ENCODE measurements around the gene PPP1R14D.

PPP1R14D gene

DNA sequence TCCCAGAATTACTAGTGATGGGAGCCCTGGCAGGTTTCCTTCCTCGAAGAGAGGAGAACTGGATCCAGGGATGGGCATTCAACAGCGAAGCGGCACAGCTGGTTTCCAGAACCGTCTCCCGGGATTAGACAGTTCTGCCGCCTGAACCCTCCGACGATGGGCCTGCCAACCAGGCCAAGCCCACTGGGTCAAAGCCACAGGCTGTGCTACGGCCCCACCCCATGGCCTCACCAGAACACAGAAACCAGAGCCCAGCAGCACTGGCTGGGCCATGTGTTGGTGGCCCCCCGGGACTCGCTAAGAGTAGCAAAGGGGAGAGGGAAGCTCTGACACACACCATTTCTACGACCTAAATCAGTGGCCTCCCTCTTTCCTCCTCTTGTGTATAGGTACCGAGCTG lies 56.5 kb downstream of the PPP1R14D start:
- no peaks in the 10 kb centered on the region for H3K36me3 ChIP-seq (ENCODE audit: low read length)
- no peak overlapping the region for H3K9ac ChIP-seq (ENCODE audit: low read length)
- peaks cover 26% of the 10 kb centered on the region for H3F3A ChIP-seq (ENCODE audit: insufficient read depth)
- no peaks in the 10 kb centered on the region for H3K27me3 ChIP-seq (ENCODE audit: low read length)
- H3K4me2 ChIP-seq (ENCODE audit: low read depth, low read length, poor library complexity, severe bottlenecking): no peak overlapping the region
- H3K9me3 ChIP-seq (ENCODE audit: insufficient read depth, low read length): no peaks in the 10 kb centered on the region
- H2AFZ ChIP-seq (ENCODE audit: low read depth, low read length, severe bottlenecking): no peak overlapping the region
- H3K79me2 ChIP-seq (ENCODE audit: insufficient read depth, low read length): no peaks in the 10 kb centered on the region
- no peaks in the 10 kb centered on the region for H4K20me1 ChIP-seq (ENCODE audit: low read depth, low read length)
- no peaks in the 10 kb centered on the region for H3K9me2 ChIP-seq (replicated peaks; ENCODE audit: insufficient read depth, low read length)
- TF ChIP-seq EZH2phosphoT487 (conservative IDR thresholded peaks at IDR 0.05; ENCODE audit: low read length): no peak
- TF ChIP-seq, protein P1, sequence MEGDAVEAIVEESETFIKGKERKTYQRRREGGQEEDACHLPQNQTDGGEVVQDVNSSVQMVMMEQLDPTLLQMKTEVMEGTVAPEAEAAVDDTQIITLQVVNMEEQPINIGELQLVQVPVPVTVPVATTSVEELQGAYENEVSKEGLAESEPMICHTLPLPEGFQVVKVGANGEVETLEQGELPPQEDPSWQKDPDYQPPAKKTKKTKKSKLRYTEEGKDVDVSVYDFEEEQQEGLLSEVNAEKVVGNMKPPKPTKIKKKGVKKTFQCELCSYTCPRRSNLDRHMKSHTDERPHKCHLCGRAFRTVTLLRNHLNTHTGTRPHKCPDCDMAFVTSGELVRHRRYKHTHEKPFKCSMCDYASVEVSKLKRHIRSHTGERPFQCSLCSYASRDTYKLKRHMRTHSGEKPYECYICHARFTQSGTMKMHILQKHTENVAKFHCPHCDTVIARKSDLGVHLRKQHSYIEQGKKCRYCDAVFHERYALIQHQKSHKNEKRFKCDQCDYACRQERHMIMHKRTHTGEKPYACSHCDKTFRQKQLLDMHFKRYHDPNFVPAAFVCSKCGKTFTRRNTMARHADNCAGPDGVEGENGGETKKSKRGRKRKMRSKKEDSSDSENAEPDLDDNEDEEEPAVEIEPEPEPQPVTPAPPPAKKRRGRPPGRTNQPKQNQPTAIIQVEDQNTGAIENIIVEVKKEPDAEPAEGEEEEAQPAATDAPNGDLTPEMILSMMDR (IDR thresholded peaks at IDR 0.05; ENCODE audit: insufficient read depth, low read length, poor library complexity, severe bottlenecking): no peak
- peak overlapping the region; percentile 24; the same call in 1 of the 2 replicates for H3K27ac ChIP-seq (ENCODE audit: low read depth, low read length)
- H3K4me3 ChIP-seq (ENCODE audit: insufficient read depth, low read length, poor library complexity, severe bottlenecking): no peak overlapping the region

- no peak overlapping the region for H3K4me2 ChIP-seq (ENCODE audit: low read depth, low read length, poor library complexity, severe bottlenecking)
- H3K27me3 ChIP-seq (ENCODE audit: low read length): no peaks in the 10 kb centered on the region
- no peak for TF ChIP-seq EZH2phosphoT487 (conservative IDR thresholded peaks at IDR 0.05; ENCODE audit: low read length)
- TF ChIP-seq, protein P1 (IDR thresholded peaks at IDR 0.05; ENCODE audit: insufficient read depth, low read length, poor library complexity, severe bottlenecking): no peak
- H3K9ac ChIP-seq (ENCODE audit: low read length): peak overlapping the region; percentile 59; the same call in 1 of the 2 replicates
- peaks cover 29% of the 10 kb centered on the region for H3F3A ChIP-seq (ENCODE audit: insufficient read depth)
- no peaks in the 10 kb centered on the region for H3K9me2 ChIP-seq (replicated peaks; ENCODE audit: insufficient read depth, low read length)
- no peaks in the 10 kb centered on the region for H3K79me2 ChIP-seq (ENCODE audit: insufficient read depth, low read length)
- H3K36me3 ChIP-seq (ENCODE audit: low read length): no peaks in the 10 kb centered on the region
- no peaks in the 10 kb centered on the region for H4K20me1 ChIP-seq (ENCODE audit: low read depth, low read length)
- no peak overlapping the region for H3K4me3 ChIP-seq (ENCODE audit: insufficient read depth, low read length, poor library complexity, severe bottlenecking)
- no peaks in the 10 kb centered on the region for H3K9me3 ChIP-seq (ENCODE audit: insufficient read depth, low read length)
- no peak overlapping the region for H2AFZ ChIP-seq (ENCODE audit: low read depth, low read length, severe bottlenecking)
- peak overlapping the region; percentile 97 for H3K27ac ChIP-seq (ENCODE audit: low read depth, low read length)
Measured at GRCh38 chr15:40771242-40771641, 57.3 kb downstream of the PPP1R14D start.

GRCh38 chr15:40770147-40770721 lies 58.3 kb downstream of the PPP1R14D start:
- Histone ChIP-seq H3F3A (ENCODE audit: insufficient read depth) (peaks cover 37% of the 10 kb centered on the region), H2AFZ (ENCODE audit: low read depth, low read length, severe bottlenecking) (no peak overlapping the region), H4K20me1 (ENCODE audit: low read depth, low read length) (no peaks in the 10 kb centered on the region), H3K27me3 (ENCODE audit: low read length) (no peaks in the 10 kb centered on the region), H3K4me3 (ENCODE audit: insufficient read depth, low read length, poor library complexity, severe bottlenecking) (peak overlapping the region; percentile 17), H3K27ac (ENCODE audit: low read depth, low read length) (peak overlapping the region; percentile 97), H3K4me2 (ENCODE audit: low read depth, low read length, poor library complexity, severe bottlenecking) (peak overlapping the region; percentile 62), H3K9me3 (ENCODE audit: insufficient read depth, low read length) (no peaks in the 10 kb centered on the region), H3K9ac (ENCODE audit: low read length) (peak overlapping the region; percentile 59), H3K79me2 (ENCODE audit: insufficient read depth, low read length) (no peaks in the 10 kb centered on the region), H3K36me3 (ENCODE audit: low read length) (no peaks in the 10 kb centered on the region), H3K9me2 (replicated peaks; ENCODE audit: insufficient read depth, low read length) (no peaks in the 10 kb centered on the region)
- TF ChIP-seq, protein P1 (IDR thresholded peaks at IDR 0.05; ENCODE audit: insufficient read depth, low read length, poor library complexity, severe bottlenecking): no peak

All from SU-DHL-6 (cell line).